Measurements from ENCODE around the gene NFIB.

GRCh38 chr9:14249527-14249926 lies 64.4 kb downstream of the NFIB start:
- TF ChIP-seq CTCF (IDR thresholded peaks at IDR 0.05), result no peak
- TF ChIP-seq ZFX (IDR thresholded peaks at IDR 0.05; ENCODE audit: borderline replicate concordance), result no peak

All from 22Rv1 (cell line).